Liver (tissue), 9 donors: Measurements from ENCODE around the gene PPP2R3B. TPM values are rescaled to one million over a fixed set of nuclear protein-coding genes. Genes with fewer than 3 reads are reported as not detected.

Experiments used
- DNase-seq: peaks from one replicate; pipeline ENCODE4 v3.0.0-alpha.2; 2017; ENCODE audit warnings: low spot score
- H3K27ac ChIP-seq, 2 donors: one replicate each; pipeline ENCODE4 v1.7.0; 2013; ENCODE audit warnings: inconsistent platforms in 2 of 2, low read length in 2 of 2, control low read depth in 1 of 2, low read depth in 1 of 2, mild to moderate bottlenecking in 1 of 2
- H3K27me3 ChIP-seq, 4 donors: one replicate each; pipeline versions ENCODE4 v1.6.1 to v1.7.0; 2013; ENCODE audit warnings: low read length in 3 of 4, inconsistent platforms in 1 of 4, mild to moderate bottlenecking in 1 of 4, moderate library complexity in 1 of 4; ENCODE audit not compliant: control insufficient read depth in 4 of 4, insufficient read depth in 4 of 4
- H3K36me3 ChIP-seq, 4 donors: one replicate each; pipeline versions ENCODE4 v1.6.1 to v1.7.0; 2013; ENCODE audit warnings: low read length in 3 of 4, mild to moderate bottlenecking in 3 of 4, low read depth in 1 of 4, moderate library complexity in 1 of 4; ENCODE audit not compliant: control insufficient read depth in 4 of 4, insufficient read depth in 3 of 4
- H3K4me1 ChIP-seq, 4 donors: one replicate each; pipeline versions ENCODE4 v1.6.1 to v1.7.0; 2013; ENCODE audit warnings: low read length in 3 of 4, mild to moderate bottlenecking in 3 of 4, moderate library complexity in 1 of 4; ENCODE audit not compliant: control insufficient read depth in 4 of 4, insufficient read depth in 4 of 4
- H3K4me3 ChIP-seq, 3 donors: one replicate each; pipeline versions ENCODE4 v1.6.1 to v1.7.0; 2013; ENCODE audit warnings: low read length in 3 of 3, control low read depth in 1 of 3, low read depth in 1 of 3, mild to moderate bottlenecking in 1 of 3
- H3K9ac ChIP-seq, 2 donors: one replicate each; pipeline ENCODE4 v1.7.0; 2013; ENCODE audit warnings: low read length in 2 of 2, mild to moderate bottlenecking in 2 of 2, moderate library complexity in 2 of 2, control low read depth in 1 of 2, low read depth in 1 of 2
- H3K9me3 ChIP-seq, 4 donors: one replicate each; pipeline versions ENCODE4 v1.6.1 to v1.7.0; 2013; ENCODE audit warnings: low read length in 3 of 4; ENCODE audit not compliant: control insufficient read depth in 4 of 4
- EGR1 ChIP-seq, 2 donors: IDR thresholded peaks; 2 replicates each; pipeline ENCODE4 v1.6.1; 2016 to 2018; ENCODE audit warnings: antibody characterized with exemption in 2 of 2, low read depth in 2 of 2
- FOXA1 ChIP-seq: IDR thresholded peaks from 2 replicates; pipeline ENCODE4 v1.6.1; 2016; ENCODE audit warnings: antibody characterized with exemption
- FOXA2 ChIP-seq: IDR thresholded peaks from 2 replicates; pipeline ENCODE4 v1.6.1; 2016; ENCODE audit warnings: antibody characterized with exemption
- GABPA ChIP-seq, 2 donors: IDR thresholded peaks in 1 of 2; conservative IDR thresholded peaks in 1 of 2; 2 replicates each; pipeline ENCODE4 v1.6.1; 2016; ENCODE audit warnings: antibody characterized with exemption in 2 of 2, mild to moderate bottlenecking in 1 of 2, moderate library complexity in 1 of 2
- HNF4A ChIP-seq, 2 donors: conservative IDR thresholded peaks; 2 replicates each; pipeline ENCODE4 v1.6.1; 2016; ENCODE audit warnings: antibody characterized with exemption in 2 of 2, mild to moderate bottlenecking in 2 of 2
- HNF4G ChIP-seq: IDR thresholded peaks from 2 replicates; pipeline ENCODE4 v1.6.1; 2016; ENCODE audit warnings: antibody characterized with exemption
- JUND ChIP-seq, 2 donors: IDR thresholded peaks; 2 replicates each; pipeline ENCODE4 v1.6.1; 2016; ENCODE audit warnings: antibody characterized with exemption in 2 of 2
- NR2F2 ChIP-seq: IDR thresholded peaks from 2 replicates; pipeline ENCODE4 v1.6.1; 2016; ENCODE audit warnings: antibody characterized with exemption
- RXRA ChIP-seq, 2 donors: IDR thresholded peaks; 2 replicates each; pipeline ENCODE4 v1.6.1; 2017 to 2018; ENCODE audit warnings: antibody characterized with exemption in 2 of 2, mild to moderate bottlenecking in 1 of 2
- SP1 ChIP-seq: IDR thresholded peaks from 2 replicates; pipeline ENCODE4 v1.6.1; 2018; ENCODE audit warnings: antibody characterized with exemption, mild to moderate bottlenecking
- YY1 ChIP-seq: IDR thresholded peaks from 2 replicates; pipeline ENCODE4 v1.6.1; 2016; ENCODE audit warnings: antibody characterized with exemption, mild to moderate bottlenecking
- WGBS: extraction: QIAGEN DNeasy Blood & Tissue Kit; methylation state at CpG from one replicate; pipeline ENCODE4 v1.1.7; 2013; 5-methylcytosine and 5-hydroxymethylcytosine counted together
- polyA plus RNA-seq, 2 donors: library from polyadenylated mRNA; stranded (reverse) in 1 of 2; unstranded in 1 of 2; fragments of 200-250 nt in 1 of 2; fragments of >200 nt in 1 of 2; fragmentation: Nextera tagmentation in 1 of 2; extraction: Ambion mirVana in 1 of 2; gene quantifications; one replicate each; pipeline versions ENCODE4 v1.2.1 to v1.2.3, GENCODE V29; 2013 to 2015
- total RNA-seq, 2 donors: library from RNA; depleted of rRNA; stranded (reverse); fragments of >200 nt; gene quantifications; one replicate each; pipeline ENCODE4 v1.2.3, GENCODE V29; 2014
- TF ChIP-seq, protein P1 (sequence below): IDR thresholded peaks from 2 replicates; pipeline ENCODE4 v1.6.1; 2016; ENCODE audit warnings: antibody characterized with exemption, mild to moderate bottlenecking
- TF ChIP-seq, protein P2 (sequence below): IDR thresholded peaks from 2 replicates; pipeline ENCODE4 v1.6.1; 2016; ENCODE audit warnings: antibody characterized with exemption
- TF ChIP-seq, protein P3 (sequence below): IDR thresholded peaks from 2 replicates; pipeline ENCODE4 v1.6.1; 2016; ENCODE audit warnings: antibody characterized with exemption
- TF ChIP-seq, protein P4 (sequence below): IDR thresholded peaks from 2 replicates; pipeline ENCODE4 v1.6.1; 2016; ENCODE audit warnings: antibody characterized with exemption
- TF ChIP-seq, protein P5 (sequence below): fragments of 150-350 bp; IDR thresholded peaks from 2 replicates; pipeline ENCODE4 v1.5.1; 2017; ENCODE audit warnings: improper control_type of control experiment, low read depth, low read length; ENCODE audit not compliant: missing input control
- donor health status: healthy.
- donor health status: healthy.
- donor health status: healthy.
- donor health status: healthy.
- donor health status: healthy.

The PPP2R3B gene
- total and polyA plus RNA-seq, 4 donors = 1.2 to 8.2 (median 4.3) TPM

DNA sequence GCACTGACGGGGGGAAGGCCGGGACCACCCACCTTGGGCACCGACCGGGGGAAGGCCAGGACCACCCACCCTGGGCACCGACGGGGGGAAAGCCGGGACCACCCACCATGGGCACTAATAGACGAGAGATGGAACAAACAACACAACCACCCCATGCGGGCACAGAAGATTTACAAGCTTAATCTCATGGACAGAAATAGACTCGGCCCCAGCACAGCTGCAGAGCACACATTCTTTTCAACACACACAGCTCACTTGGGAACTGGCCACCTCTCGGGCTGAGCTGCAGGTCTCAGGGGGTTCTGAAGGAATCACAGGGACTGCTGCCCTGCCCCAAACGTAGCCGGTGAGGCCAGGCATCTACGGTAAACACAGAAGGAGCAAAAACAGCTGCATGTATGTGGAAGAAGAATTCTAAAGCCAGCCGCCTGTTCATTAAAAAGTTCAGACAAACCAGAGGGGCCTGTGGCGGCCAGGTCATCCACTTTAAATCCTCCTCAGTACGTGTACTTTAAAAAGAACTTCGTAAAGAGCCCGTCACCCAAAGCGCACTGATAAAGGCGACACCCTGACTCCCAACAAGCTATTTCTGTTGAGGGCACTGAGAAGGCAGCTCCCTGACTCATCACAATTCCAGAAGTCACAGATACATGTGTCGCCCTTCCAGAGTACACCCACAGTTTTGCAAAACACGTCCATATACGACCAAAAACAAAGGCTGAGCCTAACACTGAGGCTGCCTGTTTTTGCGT is 17.7 kb downstream of the PPP2R3B start:
- Histone ChIP-seq H3K9me3 (no peaks in the 10 kb centered on the region), H3K9ac (no peak overlapping the region), H3K4me1 (peaks cover 5 to 12% (median 7%) of the 10 kb centered on the region in 4 donors), H3K36me3 (no peaks in the 10 kb centered on the region), H3K27me3 (peaks cover 0 to 6% (median 0%) of the 10 kb centered on the region in 4 donors), H3K4me3 (no peak overlapping the region), H3K27ac (no peak overlapping the region)
- TF ChIP-seq EGR1 (IDR thresholded peaks at IDR 0.05; ENCODE audit: low read depth in 2 of 2) = no peak
- no peak for TF ChIP-seq FOXA2
- TF ChIP-seq FOXA1 = no peak
- TF ChIP-seq YY1 = no peak
- TF ChIP-seq, protein P1, sequence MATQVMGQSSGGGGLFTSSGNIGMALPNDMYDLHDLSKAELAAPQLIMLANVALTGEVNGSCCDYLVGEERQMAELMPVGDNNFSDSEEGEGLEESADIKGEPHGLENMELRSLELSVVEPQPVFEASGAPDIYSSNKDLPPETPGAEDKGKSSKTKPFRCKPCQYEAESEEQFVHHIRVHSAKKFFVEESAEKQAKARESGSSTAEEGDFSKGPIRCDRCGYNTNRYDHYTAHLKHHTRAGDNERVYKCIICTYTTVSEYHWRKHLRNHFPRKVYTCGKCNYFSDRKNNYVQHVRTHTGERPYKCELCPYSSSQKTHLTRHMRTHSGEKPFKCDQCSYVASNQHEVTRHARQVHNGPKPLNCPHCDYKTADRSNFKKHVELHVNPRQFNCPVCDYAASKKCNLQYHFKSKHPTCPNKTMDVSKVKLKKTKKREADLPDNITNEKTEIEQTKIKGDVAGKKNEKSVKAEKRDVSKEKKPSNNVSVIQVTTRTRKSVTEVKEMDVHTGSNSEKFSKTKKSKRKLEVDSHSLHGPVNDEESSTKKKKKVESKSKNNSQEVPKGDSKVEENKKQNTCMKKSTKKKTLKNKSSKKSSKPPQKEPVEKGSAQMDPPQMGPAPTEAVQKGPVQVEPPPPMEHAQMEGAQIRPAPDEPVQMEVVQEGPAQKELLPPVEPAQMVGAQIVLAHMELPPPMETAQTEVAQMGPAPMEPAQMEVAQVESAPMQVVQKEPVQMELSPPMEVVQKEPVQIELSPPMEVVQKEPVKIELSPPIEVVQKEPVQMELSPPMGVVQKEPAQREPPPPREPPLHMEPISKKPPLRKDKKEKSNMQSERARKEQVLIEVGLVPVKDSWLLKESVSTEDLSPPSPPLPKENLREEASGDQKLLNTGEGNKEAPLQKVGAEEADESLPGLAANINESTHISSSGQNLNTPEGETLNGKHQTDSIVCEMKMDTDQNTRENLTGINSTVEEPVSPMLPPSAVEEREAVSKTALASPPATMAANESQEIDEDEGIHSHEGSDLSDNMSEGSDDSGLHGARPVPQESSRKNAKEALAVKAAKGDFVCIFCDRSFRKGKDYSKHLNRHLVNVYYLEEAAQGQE = no peak
- TF ChIP-seq HNF4G = no peak
- TF ChIP-seq, protein P2, sequence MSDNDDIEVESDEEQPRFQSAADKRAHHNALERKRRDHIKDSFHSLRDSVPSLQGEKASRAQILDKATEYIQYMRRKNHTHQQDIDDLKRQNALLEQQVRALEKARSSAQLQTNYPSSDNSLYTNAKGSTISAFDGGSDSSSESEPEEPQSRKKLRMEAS = no peak
- TF ChIP-seq SP1 = no peak
- no peak for DNase-seq
- WGBS = 86% methylated on average over 25 of the region's 25 CpGs

DNA sequence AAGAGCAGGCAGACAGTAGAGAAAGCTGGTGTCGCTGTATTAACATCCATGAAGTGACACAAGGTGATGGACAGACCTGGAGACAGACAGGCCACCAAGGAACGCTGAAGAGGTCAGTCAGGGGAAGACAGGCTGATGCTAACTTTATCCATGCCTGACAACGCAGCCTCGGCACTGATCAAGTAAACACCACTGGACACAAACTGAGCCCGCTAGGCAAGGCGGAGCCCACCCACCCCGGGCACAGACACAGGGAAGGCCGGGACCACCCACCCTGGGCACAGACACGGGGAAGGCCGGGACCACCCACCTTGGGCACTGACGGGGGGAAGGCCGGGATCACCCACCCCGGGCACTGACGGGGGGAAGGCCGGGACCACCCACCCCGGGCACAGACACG is 18.8 kb downstream of the PPP2R3B start:
- H3K27me3 ChIP-seq = no peaks in the 10 kb centered on the region
- 95% methylated on average over 17 of the region's 17 CpGs for WGBS
- DNase-seq = no peak
- H3K36me3 ChIP-seq = no peaks in the 10 kb centered on the region
- peaks cover 0 to under 1% (median 0%) of the 10 kb centered on the region in 4 donors for H3K4me1 ChIP-seq
- no peak overlapping the region for H3K4me3 ChIP-seq
- no peaks in the 10 kb centered on the region for H3K9me3 ChIP-seq
- TF ChIP-seq, protein P2 = no peak
- TF ChIP-seq YY1 (no peak), NR2F2 (no peak), RXRA (IDR thresholded peaks at IDR 0.05) (no peak), EGR1 (IDR thresholded peaks at IDR 0.05; ENCODE audit: low read depth in 2 of 2) (no peak), GABPA (IDR thresholded peaks at IDR 0.05 in 1 of 2, conservative IDR thresholded peaks at IDR 0.05 in 1 of 2) (no peak), HNF4A (conservative IDR thresholded peaks at IDR 0.05) (no peak), HNF4G (no peak), JUND (IDR thresholded peaks at IDR 0.05) (no peak), FOXA1 (no peak), SP1 (no peak)
- TF ChIP-seq, protein P3, sequence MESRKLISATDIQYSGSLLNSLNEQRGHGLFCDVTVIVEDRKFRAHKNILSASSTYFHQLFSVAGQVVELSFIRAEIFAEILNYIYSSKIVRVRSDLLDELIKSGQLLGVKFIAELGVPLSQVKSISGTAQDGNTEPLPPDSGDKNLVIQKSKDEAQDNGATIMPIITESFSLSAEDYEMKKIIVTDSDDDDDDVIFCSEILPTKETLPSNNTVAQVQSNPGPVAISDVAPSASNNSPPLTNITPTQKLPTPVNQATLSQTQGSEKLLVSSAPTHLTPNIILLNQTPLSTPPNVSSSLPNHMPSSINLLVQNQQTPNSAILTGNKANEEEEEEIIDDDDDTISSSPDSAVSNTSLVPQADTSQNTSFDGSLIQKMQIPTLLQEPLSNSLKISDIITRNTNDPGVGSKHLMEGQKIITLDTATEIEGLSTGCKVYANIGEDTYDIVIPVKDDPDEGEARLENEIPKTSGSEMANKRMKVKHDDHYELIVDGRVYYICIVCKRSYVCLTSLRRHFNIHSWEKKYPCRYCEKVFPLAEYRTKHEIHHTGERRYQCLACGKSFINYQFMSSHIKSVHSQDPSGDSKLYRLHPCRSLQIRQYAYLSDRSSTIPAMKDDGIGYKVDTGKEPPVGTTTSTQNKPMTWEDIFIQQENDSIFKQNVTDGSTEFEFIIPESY = no peak
- TF ChIP-seq, protein P4, sequence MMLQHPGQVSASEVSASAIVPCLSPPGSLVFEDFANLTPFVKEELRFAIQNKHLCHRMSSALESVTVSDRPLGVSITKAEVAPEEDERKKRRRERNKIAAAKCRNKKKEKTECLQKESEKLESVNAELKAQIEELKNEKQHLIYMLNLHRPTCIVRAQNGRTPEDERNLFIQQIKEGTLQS = no peak
- TF ChIP-seq, protein P5, sequence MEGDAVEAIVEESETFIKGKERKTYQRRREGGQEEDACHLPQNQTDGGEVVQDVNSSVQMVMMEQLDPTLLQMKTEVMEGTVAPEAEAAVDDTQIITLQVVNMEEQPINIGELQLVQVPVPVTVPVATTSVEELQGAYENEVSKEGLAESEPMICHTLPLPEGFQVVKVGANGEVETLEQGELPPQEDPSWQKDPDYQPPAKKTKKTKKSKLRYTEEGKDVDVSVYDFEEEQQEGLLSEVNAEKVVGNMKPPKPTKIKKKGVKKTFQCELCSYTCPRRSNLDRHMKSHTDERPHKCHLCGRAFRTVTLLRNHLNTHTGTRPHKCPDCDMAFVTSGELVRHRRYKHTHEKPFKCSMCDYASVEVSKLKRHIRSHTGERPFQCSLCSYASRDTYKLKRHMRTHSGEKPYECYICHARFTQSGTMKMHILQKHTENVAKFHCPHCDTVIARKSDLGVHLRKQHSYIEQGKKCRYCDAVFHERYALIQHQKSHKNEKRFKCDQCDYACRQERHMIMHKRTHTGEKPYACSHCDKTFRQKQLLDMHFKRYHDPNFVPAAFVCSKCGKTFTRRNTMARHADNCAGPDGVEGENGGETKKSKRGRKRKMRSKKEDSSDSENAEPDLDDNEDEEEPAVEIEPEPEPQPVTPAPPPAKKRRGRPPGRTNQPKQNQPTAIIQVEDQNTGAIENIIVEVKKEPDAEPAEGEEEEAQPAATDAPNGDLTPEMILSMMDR = no peak
- TF ChIP-seq, protein P1 = no peak
- no peak overlapping the region for H3K9ac ChIP-seq
- no peak overlapping the region for H3K27ac ChIP-seq
